Measurements from ENCODE around the gene AADACL4. TPM values are rescaled to one million over a fixed set of nuclear protein-coding genes. Genes with fewer than 3 reads are reported as not detected.

The AADACL4 gene
- total RNA-seq, 1 donor = not detected

DNA sequence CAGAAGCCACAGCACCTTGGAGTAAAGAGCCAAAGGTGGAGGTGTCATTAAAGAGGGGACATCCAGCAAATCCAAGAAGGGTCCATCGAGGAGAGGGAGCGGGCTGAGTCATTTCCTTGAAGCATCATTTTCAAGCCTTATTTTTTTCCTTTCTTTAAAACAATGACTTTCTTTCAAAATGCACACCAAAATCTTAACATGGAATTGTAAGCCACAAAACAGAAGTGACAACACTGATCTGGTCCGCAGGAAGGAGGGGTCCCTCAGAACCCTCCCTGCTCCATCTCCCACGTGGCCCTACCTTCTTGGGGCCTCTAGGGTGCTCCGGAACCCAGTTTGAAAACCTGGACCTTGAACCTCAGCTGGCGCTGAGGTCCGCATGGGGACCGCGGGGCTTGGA, 40.7 kb upstream of the AADACL4 start:
- DNase-seq (ENCODE audit: low read depth) = no peak
- TF ChIP-seq, protein P1, sequence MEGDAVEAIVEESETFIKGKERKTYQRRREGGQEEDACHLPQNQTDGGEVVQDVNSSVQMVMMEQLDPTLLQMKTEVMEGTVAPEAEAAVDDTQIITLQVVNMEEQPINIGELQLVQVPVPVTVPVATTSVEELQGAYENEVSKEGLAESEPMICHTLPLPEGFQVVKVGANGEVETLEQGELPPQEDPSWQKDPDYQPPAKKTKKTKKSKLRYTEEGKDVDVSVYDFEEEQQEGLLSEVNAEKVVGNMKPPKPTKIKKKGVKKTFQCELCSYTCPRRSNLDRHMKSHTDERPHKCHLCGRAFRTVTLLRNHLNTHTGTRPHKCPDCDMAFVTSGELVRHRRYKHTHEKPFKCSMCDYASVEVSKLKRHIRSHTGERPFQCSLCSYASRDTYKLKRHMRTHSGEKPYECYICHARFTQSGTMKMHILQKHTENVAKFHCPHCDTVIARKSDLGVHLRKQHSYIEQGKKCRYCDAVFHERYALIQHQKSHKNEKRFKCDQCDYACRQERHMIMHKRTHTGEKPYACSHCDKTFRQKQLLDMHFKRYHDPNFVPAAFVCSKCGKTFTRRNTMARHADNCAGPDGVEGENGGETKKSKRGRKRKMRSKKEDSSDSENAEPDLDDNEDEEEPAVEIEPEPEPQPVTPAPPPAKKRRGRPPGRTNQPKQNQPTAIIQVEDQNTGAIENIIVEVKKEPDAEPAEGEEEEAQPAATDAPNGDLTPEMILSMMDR (IDR thresholded peaks at IDR 0.05; ENCODE audit: insufficient read depth, low read length) = no peak
- H3K4me3 ChIP-seq (ENCODE audit: low read depth, low read length) = no peak overlapping the region

DNA sequence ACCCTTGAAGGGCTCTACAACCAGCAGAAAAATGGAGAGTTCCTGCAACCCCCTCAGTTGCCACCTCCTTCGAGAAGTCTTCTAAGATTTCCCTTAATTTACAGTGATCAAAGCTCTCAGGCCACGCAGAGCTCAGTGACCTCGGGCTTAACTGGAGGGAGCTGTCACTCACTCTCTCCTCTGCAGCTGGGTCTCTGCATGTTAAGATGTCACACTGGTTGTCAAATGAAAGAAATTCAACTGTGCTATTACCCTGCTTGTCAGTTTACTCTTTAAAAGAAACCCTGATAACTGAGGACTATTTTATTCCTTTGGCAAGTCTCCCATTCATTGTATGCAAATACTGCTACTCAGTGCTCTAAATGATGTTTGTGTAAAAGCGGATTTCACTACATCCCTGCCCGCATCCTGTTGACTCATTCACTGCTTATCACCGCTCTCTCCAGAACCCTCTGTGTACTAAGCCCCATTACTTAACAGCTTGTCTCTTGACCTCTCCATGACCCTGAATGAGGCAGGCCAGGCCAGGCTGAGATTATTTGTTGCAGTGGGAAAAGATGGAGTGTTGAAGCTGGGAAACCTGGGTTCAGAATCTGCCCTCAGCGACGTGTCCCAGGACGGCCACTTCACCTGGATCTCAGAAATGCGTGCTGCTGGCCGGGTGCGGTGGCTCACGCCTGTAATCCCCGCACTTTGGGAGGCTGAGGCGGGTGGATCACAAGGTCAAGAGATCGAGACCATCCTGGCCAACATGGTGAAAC, 39.6 kb upstream of the AADACL4 start:
- TF ChIP-seq, protein P1 (IDR thresholded peaks at IDR 0.05; ENCODE audit: insufficient read depth, low read length) = no peak
- peak; percentile 99 for DNase-seq (ENCODE audit: low read depth)
- no peak overlapping the region for H3K4me3 ChIP-seq (ENCODE audit: low read depth, low read length)

DNA sequence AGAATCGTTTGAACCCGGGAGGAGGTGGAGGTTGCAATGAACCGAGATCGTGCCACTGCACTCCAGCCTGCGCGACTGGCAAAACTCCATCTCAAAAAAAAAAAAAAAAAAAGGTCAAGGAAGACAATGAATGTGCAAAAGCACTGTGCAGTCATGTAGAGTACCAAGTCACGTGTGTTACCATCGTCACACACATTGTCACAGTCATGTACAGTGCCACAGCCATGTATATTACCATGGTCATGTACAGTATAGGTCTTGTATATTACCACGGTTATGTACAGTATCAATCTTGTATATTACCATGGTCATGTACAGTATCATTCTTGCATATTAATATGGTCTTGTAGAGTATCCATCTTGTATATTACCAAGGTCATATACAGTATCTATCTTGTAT, 38.9 kb upstream of the AADACL4 start:
- no peak overlapping the region for H3K4me3 ChIP-seq (ENCODE audit: low read depth, low read length)
- TF ChIP-seq, protein P1 (IDR thresholded peaks at IDR 0.05; ENCODE audit: insufficient read depth, low read length) = no peak
- DNase-seq (ENCODE audit: low read depth) = no peak

DNA sequence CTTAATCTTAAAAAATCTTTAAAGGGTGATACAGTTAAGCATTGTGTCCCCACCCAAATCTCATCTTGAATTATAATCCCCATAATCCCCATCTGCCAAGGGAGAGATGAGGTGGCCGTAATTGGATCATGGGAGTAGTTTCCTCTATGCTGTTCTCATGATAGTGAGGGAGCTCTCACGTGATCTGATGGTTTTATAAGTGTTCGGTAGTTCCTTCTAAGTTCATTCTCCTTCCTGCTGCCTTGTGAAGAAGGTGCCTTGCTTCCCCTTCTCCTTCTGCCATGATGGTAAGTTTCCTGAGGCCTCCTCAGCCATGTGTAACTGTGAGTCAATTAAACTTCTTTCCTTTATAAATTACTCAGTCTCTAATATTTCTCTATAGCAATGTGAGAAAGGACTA, 36.6 kb upstream of the AADACL4 start:
- TF ChIP-seq, protein P1 (IDR thresholded peaks at IDR 0.05; ENCODE audit: insufficient read depth, low read length) = no peak
- H3K4me3 ChIP-seq (ENCODE audit: low read depth, low read length) = no peak overlapping the region
- DNase-seq (ENCODE audit: low read depth) = no peak

DNA sequence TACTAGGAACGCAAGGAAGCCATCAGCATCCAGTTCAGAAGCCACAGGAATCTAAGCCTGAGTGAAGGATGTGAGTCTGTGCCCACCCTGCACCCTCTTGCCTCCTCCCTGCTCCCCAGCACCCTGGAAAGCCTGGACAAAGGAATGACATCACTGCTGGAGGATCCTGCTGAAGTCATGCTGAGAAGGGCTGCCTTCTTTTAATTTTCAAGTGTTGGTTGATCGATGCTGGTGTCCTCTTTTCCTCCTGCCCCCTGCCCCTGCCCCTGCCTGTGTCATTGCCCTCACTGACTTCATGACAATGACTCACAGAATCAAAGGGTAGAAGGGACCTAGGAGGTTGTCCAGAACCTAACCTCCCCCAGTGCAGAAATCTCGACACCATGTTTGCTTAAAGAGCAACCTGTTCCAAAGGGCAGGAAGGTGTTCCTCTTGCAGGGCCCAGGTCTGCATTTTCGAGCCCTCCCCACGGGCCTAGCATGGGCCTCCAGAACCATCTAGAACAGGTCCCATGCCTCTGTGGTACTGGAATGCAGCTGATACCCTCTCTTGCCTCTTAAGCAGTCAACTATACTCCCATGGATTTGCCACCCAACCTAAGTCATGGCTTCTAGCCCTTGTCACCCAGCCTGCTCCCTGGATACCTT, 35.5 kb upstream of the AADACL4 start:
- TF ChIP-seq, protein P1 (IDR thresholded peaks at IDR 0.05; ENCODE audit: insufficient read depth, low read length) = no peak
- H3K4me3 ChIP-seq (ENCODE audit: low read depth, low read length) = no peak overlapping the region
- DNase-seq (ENCODE audit: low read depth) = no peak

DNA sequence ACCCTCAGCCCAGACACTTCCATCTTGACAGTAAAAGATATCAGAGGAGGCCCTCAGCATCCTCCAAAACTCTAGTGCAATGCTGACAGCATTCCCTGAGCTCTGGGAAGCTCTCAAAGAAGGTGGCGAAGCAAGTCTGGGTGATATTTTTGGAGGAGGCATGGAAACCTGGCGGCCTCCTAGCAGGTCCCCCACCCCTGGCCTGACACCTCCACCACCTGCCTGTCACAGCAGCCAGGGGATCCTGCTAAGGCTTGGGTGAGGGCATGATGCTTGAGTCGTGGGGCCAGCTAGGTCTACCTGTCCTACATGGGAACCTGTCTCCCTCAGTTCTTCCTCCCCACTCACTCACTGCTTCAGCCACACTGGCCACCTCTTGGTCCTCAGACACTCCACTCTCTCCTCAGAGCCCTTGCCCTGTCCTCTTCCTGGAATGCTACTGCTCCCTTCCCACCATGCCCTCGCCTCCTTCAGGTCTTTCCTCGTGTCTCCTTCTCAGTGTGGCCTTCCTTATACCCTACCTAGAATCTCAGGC, 34.3 kb upstream of the AADACL4 start:
- no peak overlapping the region for H3K4me3 ChIP-seq (ENCODE audit: low read depth, low read length)
- TF ChIP-seq, protein P1 (IDR thresholded peaks at IDR 0.05; ENCODE audit: insufficient read depth, low read length) = no peak
- DNase-seq (ENCODE audit: low read depth) = no peak

All from fibroblast of the aortic adventitia (primary cell).